Fibroblast of skin of left biceps (primary cell): ENCODE results near the gene FZD4.
"Not testable (repeated sequence)": the region's sequence is repeated elsewhere in the genome, so short reads cannot be mapped to it uniquely, and the experiment has no call there.

Experiments
- DNase-seq, 2 experiments: peaks; one replicate each; pipeline ENCODE4 v3.0.0-alpha.2; 2013; ENCODE audit warnings: low read depth in 2 of 2

FZD4 gene

DNA sequence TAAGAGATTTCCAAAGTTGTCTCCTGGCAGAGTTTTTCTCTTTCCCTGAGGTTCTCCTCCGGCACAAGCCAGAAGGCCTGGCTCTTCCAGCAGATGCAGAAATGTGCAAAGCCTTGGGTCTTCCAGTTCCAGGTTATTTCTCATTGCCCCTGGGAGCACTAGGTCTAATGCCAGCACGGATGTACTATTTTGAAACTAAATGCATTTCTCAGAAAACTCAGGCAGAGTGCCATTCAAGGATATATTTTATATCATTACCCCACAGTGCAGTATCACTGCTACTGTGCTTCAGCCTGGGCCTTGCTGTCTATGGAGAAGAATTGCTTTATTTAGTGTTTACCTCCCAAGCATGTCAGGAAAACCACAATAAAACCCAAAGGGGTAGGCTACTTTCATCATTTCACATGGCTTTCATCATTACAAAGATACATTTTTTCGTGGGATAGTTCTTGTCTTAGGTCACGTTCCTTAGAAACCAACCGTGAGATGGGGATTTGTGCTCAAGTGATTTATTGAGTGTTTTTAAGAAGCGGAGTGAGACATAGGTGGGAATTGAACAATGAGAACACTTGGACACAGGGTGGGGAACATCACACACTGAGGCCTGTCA is 22.4 kb upstream of the FZD4 start:
- no peak for DNase-seq

DNA sequence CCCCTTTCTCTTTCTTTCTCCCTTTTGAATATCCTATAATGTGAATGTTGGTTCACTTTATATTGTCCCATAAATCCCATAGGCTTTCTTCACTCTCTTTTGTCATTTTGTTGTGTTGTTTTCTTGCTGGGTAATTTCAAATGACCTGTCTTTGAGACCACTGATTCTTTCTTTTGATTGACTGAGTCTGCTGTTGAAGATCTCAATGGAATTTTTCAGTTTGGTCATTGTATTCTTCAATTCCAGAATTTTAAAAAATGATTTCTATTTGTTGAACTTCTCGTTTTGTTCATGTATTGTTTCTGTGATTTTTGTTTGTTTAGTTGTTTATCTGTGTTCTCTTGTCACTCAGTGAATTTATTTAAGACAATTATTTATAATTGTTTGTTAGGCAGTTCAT is 17.5 kb upstream of the FZD4 start:
- DNase-seq: no peak

DNA sequence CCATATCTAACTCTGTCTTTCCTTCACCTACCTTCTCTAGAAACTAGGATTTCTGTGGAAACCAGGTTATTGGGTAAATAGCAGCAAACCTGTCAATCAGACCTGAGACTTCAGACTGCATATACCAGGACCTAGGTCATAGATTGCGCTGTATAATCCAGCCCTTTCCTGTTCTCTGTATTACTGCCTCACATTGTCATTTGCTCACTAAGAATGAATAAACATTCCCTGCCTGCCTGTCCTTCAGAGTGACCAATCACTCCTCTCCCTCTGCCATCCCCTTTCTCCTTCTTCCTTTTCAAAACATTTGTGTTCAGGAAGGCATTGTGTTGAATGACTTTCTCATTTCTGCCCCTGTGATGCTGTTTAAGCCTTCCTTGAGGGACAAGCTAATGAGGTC is 14.1 kb upstream of the FZD4 start:
- DNase-seq: no peak

DNA sequence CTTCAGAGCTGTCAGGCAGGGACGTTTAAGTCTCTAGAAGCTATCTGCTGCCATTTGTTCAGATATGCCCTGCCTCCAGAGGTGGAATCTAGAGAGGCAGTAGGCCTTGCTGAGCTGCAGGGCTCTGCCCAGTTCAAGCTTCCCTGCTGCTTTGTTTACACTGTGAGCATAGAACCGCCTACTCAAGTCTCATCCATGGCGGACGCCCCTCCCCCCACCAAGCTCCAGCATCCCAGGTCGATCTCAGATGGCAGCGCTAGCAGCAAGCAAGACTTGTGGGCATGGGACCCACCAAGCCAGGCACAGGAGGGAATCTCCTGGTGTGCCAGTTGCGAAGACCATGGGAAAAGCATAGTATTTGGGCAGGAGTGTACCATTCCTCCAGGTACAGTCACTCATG is 12.4 kb upstream of the FZD4 start:
- not testable (repeated sequence) for DNase-seq

DNA sequence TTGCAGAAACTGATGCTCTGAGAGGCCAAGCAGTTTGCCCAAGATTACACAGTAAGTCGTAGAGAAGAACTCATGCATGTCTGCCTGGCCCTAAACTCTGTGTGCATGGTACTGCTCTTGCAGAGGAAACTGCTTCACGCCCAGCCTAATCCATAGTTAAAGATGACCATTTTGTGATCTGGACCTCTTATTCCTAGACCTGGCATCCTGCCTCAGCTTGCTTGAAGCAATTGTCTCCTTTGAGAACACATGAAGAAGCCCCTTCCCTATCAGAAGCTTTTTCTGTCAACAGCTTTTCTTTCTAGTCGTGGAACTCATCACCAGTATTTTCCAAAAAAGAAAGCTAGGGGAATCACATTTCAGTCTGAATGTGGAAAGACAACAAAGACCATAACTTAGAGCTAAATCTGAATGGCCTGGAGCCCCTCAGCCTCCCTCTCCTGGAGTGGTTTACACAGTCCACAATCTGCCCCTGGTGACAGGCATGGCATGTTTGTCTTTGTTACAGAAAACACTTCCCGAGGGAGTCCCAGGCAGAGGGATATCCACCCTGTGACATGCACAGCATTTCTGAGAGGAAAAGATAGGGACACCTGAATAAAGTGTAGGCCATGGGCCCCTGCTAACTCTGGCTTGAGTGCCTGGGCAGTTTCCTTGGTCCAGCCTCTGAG is 2.9 kb upstream of the FZD4 start:
- DNase-seq: no peak

DNA sequence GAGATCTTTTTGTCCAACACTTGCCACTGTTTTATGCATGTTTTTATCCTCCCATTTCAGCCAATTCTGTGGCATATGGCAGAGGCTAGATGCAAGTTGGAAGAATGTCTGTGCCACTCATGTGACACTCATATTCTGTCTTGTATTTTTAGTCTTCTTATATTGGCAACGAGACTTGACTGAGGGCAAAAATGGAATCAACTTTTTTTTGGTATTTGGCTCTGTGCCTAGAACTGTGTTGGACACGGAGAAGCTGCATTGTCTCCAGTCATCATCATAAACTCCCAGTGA is 1.7 kb upstream of the FZD4 start:
- DNase-seq: no peak

DNA sequence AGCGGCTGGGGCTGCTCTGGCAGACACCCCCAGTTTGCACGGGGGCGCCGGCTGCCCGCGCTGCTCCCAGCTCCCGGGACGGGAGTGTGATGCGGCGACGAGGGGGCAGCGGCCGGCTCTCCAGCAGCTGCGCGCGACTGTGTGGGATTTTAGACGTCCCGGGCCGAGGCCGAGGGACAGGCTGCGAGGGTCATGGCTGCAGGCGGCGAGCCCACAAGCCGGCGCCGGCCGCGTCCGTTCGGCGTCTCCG is 159 bp downstream of the FZD4 start:
- no peak for DNase-seq

DNA sequence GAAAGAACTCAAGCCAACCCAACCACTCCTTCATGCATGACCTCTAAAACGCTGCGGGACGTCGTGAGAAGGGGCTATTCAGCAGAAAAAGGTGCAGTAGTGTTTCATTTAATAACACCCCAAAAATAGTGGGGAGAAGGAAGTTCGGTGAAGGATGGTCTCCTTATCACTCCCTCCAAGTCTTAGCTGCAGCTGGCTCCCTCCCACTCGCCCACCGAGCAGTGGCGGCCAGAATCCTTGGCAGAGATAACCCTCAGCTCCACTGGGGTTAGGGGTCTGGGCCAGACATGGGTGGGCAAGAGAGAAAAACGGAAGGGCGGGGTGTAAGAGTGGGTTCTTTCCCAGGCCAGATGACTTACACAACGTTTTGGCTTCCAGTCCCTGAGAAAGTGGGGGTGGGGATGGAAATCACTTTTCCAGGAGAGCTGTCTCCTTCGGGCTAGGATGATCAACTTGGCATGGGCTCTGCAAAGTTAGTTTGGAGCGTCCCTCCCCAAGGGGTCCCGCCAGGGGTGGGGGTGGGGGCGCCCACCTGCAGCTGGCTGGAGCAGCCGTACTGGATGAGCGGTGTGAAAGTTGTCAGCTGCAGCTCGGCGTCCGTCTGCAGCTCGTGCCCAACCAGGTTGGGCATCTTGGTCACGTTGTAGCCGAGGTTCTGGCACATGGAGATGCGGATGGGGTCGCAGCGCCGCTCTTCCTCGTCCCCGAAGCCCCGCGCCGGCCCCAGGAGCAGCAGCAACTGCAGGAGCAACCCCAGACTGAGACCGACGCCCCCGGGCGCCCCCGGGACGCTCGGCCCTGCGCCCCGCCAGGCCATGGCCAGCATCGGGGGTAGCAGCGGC is 705 bp downstream of the FZD4 start:
- DNase-seq: no peak

DNA sequence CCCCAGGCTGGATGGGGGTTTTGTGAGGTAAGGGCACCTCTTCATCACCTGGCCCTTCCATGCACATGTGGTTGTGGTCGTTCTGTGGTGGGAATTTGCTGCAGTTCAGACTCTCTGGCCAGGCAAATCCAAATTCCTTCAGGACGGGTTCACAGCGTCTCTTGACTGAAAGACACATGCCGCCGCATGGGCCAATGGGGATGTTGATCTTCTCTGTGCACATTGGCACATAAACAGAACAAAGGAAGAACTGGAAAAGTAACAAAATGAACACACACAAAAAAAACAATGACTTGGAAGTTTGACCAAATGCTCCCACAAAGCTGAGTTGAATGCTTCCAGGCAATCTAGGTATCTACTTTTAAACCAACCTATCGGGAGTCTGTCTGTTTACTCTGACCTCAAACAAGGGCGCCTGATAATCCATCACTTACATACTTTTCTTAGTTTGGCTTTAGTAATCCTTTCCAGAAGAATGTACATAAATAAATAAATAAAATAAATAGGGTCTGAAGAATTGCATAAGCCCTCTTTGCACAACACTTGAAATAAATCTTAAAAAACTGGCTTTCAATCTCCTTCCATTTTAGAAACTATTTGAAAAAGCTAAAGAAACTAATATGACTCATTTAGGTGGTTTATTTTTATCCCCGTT is 2.8 kb downstream of the FZD4 start:
- no peak for DNase-seq

DNA sequence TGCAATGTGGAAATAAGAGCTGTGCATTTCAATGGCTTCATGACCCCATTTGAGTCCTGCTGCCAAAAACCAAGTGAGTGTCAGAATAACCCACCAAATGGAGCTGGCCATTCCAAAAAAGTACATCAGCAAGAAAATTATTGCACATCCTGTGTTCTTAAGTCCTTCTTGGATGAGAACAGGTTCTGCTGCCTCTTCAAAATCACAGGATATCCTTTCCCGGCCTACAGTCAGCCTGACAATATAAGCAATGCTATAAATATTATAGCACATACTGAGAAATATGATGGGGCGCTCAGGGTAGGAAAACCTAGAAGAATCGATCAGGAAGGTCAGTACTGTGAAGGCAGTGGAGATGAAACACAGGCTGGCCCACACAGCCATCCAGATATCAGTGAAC is 3.5 kb downstream of the FZD4 start:
- no peak for DNase-seq

DNA sequence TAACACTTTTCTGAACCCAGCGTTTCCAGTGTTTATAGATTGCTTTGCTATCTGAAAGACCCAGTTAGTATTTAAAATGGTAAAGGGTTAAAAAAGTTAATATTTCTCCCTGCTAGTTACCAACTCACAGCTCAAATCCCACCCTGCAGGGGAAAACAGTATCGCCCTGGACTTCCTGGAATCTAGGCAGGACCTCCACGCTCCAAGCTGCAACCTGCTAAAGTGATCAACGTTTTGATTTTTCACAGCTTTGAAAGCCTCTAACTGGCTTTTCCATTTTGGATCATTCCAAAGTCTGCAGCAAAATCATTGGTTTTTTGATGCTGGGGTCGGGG is 4.6 kb downstream of the FZD4 start:
- no peak for DNase-seq

DNA sequence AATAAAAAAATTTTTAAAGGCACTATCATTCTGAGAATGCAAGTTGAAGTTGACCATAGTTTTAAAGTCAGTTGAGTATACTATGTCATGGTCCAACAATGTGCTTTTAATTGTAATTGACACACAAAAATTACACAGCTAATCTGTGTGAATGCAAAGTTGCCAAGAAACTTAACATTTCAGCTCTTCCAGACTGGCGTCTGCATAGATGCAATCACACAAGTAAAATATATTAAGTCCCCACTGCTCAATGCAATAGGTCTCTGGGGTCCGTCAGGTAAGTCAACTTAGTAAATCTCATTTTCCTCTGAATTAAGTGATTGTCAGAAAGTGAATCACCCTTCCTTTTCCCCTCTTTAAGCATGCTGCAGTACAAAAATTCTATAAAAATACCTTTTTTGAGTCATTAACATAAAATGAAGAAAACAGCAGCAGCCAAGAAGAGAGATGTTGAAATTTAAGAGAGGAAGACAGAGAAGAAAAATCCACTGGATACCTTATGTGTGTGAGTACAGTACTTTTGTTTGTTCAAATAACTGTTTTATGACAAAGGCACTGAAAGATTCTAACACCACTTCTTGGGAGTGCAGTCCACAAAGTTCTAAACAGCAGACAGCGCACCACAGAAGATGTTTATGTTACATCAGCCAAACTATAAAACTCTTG is 5.1 kb downstream of the FZD4 start:
- DNase-seq: no peak

DNA sequence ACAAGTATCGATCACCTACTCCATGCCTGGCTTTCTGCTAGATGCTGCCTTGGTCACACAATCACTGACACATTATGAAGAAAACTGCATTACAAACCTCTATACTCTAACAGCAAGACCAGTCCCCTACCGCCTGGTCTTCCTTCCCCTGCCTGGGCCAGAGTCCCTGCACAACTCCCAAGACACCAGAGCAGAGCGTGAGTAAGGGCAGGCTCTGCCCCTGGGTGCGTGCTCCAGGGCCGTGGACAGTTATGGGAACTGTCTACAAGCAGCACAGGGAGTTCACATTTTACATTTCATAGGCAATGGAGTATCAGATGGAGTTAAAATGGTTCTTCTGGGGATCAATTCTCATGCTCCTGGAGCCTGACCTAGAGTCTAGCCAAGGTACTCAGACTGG is 6.5 kb downstream of the FZD4 start:
- no peak for DNase-seq

DNA sequence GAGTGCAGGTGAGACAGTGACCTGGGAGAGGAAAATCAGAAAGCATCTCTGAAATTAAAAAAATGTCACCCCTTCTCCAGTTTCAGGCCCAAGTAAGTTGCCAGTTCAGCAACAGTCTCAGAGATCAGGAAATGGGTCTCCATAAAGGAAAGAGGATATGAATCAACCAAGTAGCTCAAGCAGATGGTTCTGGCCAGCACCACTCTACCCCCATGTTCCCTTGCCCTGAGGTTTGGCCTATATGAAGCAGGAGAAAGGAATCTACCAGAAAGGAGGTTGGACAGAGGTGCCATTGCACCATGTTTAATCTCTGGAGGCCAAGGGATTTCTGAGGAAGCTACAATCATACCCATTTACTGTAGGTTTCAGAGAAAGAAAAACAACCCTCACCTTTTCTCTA is 7.7 kb downstream of the FZD4 start:
- DNase-seq: no peak

DNA sequence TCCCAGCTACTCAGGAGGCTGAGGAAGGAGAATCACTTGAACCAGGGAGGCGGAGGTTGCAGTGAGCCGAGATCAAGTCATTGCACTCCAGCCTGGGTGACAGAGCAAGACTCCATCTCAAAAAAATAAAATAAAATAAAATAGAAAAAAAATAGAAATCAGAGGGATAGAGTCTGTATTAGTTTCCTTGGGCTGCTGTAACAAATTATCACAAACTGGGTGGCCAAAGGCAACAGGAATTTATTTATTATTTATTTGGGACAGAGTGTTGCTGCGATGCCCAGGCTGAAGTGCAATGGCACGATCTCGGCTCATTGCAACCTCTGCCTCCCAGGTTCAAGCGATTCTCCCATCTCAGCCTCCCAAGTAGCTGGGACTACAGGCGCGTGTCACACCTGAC is 11.7 kb downstream of the FZD4 start:
- DNase-seq: not testable (repeated sequence)

DNA sequence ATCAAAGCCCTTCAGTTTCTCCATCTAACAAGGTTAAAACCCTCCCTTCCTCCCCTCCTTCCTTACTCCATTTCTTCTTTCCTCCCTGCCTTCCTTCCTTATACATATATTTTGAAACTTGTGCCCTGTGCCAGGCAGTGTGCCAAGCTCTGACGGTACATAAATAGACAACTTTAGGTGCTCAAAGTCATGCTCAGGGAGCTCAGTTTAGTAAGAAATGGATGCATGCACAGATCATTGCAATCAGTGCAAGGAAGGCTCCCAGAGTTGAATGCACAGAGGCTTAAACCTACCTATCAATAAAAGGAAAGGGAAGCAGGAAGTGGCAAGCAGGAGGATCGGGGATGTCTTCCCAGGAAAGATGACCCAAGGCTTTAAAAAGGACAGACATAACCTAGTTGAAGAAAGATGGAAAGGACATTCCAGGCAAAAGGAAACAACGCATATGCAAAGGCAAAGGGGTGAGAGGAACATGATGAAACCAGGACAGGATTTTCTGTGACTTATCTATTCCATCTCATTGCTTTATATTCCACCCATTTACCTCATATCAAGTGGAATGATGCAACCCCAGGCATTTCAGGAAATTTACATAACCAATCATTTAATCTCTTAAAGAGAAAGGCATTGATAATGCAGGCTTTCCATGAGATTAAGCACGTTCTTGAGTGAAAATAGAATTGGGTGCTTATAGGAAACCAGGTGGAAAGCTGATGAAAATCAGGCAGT is 13.2 kb downstream of the FZD4 start:
- no peak for DNase-seq

DNA sequence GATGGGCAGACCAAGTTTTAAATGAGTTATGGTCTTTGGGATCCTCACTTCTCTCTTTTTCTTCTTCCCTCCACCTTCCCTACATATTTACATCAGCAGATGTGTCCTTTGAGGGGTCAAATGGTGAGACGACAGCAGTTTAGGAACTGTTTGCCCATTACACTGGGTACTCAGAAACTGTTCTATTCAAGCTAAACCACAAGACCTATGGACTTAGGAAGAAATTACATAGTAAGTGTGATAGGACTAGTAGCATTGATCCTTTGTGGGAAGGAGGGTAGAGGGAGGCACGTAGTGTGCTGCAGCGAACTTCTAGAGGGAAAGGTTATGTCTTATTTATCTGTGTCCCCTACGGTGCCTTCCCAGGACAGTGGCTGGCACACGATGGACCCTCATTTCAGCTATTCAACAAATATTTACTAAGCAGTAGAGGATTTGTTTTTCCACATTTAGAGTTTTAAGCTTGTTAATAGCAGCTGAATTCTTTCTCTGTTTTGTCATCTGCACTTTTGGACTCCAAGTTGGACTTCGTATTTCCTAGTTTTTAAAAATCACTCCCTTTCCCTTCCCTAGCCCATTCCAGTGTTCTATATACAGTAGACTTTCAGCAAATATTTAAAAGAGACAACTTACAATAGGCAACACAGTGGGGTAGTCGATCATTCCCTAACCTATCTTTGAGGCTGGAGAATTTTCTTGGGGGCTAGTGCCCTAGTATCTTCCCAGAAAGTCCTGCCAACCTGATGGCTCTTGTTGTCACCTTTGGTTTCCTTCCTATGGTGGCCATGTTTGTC is 13.9 kb downstream of the FZD4 start:
- DNase-seq: no peak

DNA sequence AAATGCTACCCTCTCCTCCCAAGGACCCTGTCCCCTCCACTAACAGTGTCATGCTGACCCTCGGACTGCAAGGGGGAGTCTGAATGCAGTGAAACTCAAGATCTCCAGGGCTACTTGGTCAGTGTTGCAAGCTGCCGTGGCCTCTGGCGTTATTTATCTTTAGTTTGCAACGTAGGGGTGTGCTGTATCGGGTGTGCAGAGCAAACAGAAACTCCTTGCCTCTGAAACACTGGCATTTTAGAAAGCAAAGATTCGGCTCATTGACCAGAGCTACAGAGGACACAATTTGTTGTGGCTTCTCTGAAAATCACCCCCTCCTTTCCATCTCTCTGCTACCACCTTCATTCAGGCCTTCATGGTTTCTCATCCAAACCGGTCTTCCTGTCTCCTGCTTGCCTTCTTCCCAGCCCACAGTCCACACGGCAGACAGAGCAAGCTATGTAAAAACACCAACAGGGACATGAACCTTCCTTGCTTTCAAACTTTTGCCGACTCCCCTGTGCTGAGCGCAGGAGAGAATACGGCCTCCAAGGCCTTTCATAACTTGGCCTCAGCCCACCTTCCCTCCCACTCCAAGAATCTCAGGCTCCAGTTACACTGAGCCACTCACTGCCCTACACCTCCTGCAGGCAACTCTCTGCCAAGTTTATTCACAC is 14.9 kb downstream of the FZD4 start:
- no peak for DNase-seq

DNA sequence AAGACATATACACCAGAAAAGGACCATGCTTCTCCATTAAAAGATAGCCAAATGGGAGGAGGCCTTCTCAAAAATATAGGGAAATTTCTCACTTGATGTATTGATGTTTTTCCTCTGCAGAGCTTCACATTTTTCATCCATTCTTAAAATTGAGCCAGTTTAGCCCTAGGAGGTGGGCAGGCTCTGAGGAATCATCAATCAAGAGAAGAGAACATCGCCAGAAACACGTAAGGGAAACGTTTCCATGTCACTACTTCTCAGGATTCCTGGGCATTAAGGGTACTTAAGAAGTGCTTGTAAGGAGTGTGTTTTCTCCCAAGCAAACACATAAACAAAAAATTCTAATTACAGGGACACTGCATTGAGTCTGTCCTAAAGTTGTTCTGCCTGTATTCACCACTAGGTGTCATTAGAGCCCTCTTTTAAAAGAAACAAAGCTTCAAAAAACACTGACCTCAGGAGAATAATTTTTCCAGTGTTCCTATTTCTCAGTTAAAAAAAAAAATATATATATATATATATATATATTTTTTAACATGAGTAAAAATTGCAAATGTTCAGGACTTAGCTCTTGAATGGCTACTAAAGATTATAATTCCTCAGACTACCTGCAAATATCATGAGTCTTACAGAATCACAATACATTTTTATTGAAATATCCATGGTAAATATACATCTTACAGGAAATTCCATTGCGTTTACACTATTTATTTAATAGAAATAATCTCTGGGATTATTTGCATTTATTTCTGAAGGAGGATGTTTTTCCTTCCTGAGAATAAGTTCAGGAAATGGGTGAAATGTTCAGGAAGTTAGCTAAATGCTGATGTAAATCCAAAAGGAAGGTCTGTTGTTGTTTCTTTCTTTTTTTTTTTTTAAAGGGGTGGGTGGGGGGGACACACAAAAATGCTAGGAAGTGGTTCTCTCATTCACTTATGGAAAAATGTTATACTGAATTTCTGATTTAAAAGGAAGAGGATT is 16.0 kb downstream of the FZD4 start:
- no peak for DNase-seq
